Ovary (tissue), 10 donors: Measurements from ENCODE around the gene HILPDA. TPM values are rescaled to one million over a fixed set of nuclear protein-coding genes. Genes with fewer than 3 reads are reported as not detected.

ENCODE experiments used
- DNase-seq, 5 donors: peaks; one replicate each; pipeline ENCODE4 v3.0.0-alpha.2; 2019 to 2020
- H3K27ac ChIP-seq, 2 donors: fragments of 200-600 bp; one replicate each; pipeline versions ENCODE4 v1.5.1 to v1.8.0; 2019 to 2022
- H3K27me3 ChIP-seq: fragments of 200-600 bp; one replicate; pipeline ENCODE4 v1.8.0; 2022
- H3K36me3 ChIP-seq: fragments of 200-600 bp; sonication (generic); one replicate; pipeline ENCODE4 v1.5.1; 2019
- H3K4me1 ChIP-seq: one replicate; pipeline ENCODE4 v1.8.1; 2013; ENCODE audit warnings: mild to moderate bottlenecking, moderate library complexity; ENCODE audit not compliant: insufficient read depth
- H3K4me3 ChIP-seq: fragments of 200-600 bp; sonication (generic); one replicate; pipeline ENCODE4 v1.5.1; 2017
- H3K9me3 ChIP-seq, 2 donors: fragments of 200-600 bp in 1 of 2; sonication (generic) in 1 of 2; one replicate each; pipeline versions ENCODE4 v1.5.1 to v1.8.1; 2013 to 2019; ENCODE audit warnings: mild to moderate bottlenecking in 1 of 2, moderate library complexity in 1 of 2
- EP300 ChIP-seq: sonication (generic); formaldehyde crosslinking; IDR thresholded peaks from one replicate; pipeline ENCODE4 v1.6.1; 2017; ENCODE audit warnings: antibody characterized with exemption
- POLR2A ChIP-seq: fragments of 450-650 bp; IDR thresholded peaks from one replicate; pipeline ENCODE4 v1.6.1; 2017; ENCODE audit warnings: antibody characterized with exemption, mild to moderate bottlenecking, moderate library complexity
- WGBS, 3 donors: extraction: QIAGEN DNeasy Blood & Tissue Kit in 1 of 3; methylation state at CpG; one replicate each; pipeline versions ENCODE4 v1.1.5 to v1.1.7; 2013 to 2017; 5-methylcytosine and 5-hydroxymethylcytosine counted together
- intact Hi-C, 4 donors: fragments of 100-400 bp; cut with DNase I; formaldehyde crosslinking; loops; one replicate each; pipeline versions ENCODE4 v1.11.0 to v1.15.1; 2022 to 2023
- long read RNA-seq, 3 donors: library from polyadenylated mRNA in 2 of 3; unstranded in 2 of 3; transcript quantifications; one replicate each; pipeline ENCODE4 v2.0.0 and lab custom pipeline, GENCODE V29; 2021 to 2026
- polyA plus RNA-seq, 2 donors: library from polyadenylated mRNA; stranded (reverse); fragments of 200-250 nt in 1 of 2; fragments of 350-450 nt in 1 of 2; fragmentation: Illumina TruSeq in 1 of 2; extraction: RNeasy Lipid Tissue Mini Kit (QIAGEN cat#74804) in 1 of 2; gene quantifications; one replicate each; pipeline ENCODE4 v1.2.3, GENCODE V29; 2013 to 2014
- total RNA-seq, 7 donors: library from RNA; depleted of rRNA in 2 of 7; stranded (reverse); fragments of >200 nt in 2 of 7; fragmentation: NEBNext Ultra II Directional in 3 of 7; extraction: Animal tissue kit (Norgen Biotek cat#: 25700) in 3 of 7; gene quantifications; one replicate each; pipeline versions ENCODE4 v1.1.0 to v1.2.4, GENCODE V29; 2016 to 2023
- TF ChIP-seq, protein P1 (sequence below), 3 donors: fragments of 450-650 bp in 2 of 3; fragments of 200-600 bp in 1 of 3; IDR thresholded peaks; one replicate each; pipeline versions ENCODE4 v1.5.1 to v1.8.0; 2016 to 2022; ENCODE audit warnings: antibody characterized with exemption in 3 of 3, mild to moderate bottlenecking in 1 of 3
- donor health status: DM: no; HTN: no; CAD: no; lungs with moderate emphysema.
- donor health status: DM: no; HTN: no; CAD: no.
- donor health status: Bipolar disorder and iron deficiency.
- donor health status: DM: yes; HTN: yes; CAD: no.
- donor health status: DM: no; HTN: no; CAD: no.
- donor health status: DM: yes; HTN: yes; CAD: no.

Gene HILPDA, protein sequence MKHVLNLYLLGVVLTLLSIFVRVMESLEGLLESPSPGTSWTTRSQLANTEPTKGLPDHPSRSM
- total RNA-seq: 10 to 100 TPM; 10.2 to 69.7 (median 32.9) TPM
- polyA plus RNA-seq: 10 to 100 TPM; 18.7 to 39.0 TPM
- long read RNA-seq, donor 1, transcript HILPDA-201 (2 exons, 1,349 nt): major isoform, 77 of 87 reads
- long read RNA-seq, donor 1, partial matches to known transcripts: 0 of 87 reads
- long read RNA-seq, donor 1, other reads (novel, unspliced or antisense): 2 of 87 reads
- long read RNA-seq, donor 2, transcript HILPDA-201 (2 exons, 1,349 nt): major isoform, 9 of 11 reads
- long read RNA-seq, donor 2, partial matches to known transcripts: 0 of 11 reads
- long read RNA-seq, donor 2, other reads (novel, unspliced or antisense): 0 of 11 reads
- long read RNA-seq, donor 3, transcript HILPDA-202 (2 exons, 785 nt): minor isoform, 12 of 63 reads
- long read RNA-seq, donor 3, transcript HILPDA-201 (2 exons, 1,349 nt): major isoform, 49 of 63 reads
- long read RNA-seq, donor 3, partial matches to known transcripts: 0 of 63 reads
- long read RNA-seq, donor 3, other reads (novel, unspliced or antisense): 2 of 63 reads

DNA sequence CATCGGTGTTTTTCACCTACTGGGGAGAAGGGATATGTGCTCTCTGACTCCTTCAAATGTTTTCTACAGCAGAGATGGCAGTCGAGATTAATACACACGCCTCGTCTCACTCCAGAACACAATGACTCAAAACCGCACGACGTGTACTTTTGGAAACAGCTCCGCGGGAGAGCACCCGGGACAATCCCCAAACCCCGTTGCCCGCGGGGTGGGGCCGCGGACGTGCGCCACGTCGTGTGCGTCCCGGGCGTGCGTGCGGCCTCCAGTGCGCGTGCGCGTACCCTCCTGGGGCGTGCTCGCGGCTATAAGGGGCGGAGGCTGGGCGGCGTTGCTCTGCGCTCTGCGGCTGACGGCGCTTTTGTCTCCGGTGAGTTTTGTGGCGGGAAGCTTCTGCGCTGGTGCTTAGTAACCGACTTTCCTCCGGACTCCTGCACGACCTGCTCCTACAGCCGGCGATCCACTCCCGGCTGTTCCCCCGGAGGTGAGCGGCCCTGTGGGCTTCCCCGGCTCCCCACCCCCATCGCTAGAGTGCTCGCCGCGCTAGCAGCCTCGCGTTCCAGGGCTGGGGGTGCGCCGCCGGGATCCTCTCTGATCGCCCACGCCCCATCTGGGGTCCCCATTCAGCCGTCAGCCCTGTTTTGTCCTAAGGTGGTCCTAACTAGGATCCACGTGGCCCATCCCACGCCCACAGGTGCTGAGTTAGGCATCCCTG is at the start of gene HILPDA:
TSS of gene HILPDA (plus strand) at position 336 of the 712 bp plus-strand sequence. CDS start 1,391 bp downstream, outside the sequence.
- H3K27me3 ChIP-seq: no peaks in the 10 kb centered on the region
- no peaks in the 10 kb centered on the region for H3K36me3 ChIP-seq
- no peaks in the 10 kb centered on the region for H3K9me3 ChIP-seq
- H3K4me1 ChIP-seq: peaks cover 15% of the 10 kb centered on the region
- peak within 1 kb of the TSS; percentile 81 for H3K4me3 ChIP-seq
- peak; percentile 92 to 96 (median 92) for DNase-seq
- intact Hi-C loops: loop anchor here in 2 of 4 donors (2.0 to 10.0 kb wide), 2 partner anchors 29 to 51 kb away; partner anchors contain the start of gene IMPDH1 (in 1 of the 2)
- H3K27ac ChIP-seq: peak within 1 kb of the TSS; percentile 90 to 94
- 0% methylated on average over 30 to 64 of the region's 64 CpGs for WGBS, 3 donors
- TF ChIP-seq, protein P1, sequence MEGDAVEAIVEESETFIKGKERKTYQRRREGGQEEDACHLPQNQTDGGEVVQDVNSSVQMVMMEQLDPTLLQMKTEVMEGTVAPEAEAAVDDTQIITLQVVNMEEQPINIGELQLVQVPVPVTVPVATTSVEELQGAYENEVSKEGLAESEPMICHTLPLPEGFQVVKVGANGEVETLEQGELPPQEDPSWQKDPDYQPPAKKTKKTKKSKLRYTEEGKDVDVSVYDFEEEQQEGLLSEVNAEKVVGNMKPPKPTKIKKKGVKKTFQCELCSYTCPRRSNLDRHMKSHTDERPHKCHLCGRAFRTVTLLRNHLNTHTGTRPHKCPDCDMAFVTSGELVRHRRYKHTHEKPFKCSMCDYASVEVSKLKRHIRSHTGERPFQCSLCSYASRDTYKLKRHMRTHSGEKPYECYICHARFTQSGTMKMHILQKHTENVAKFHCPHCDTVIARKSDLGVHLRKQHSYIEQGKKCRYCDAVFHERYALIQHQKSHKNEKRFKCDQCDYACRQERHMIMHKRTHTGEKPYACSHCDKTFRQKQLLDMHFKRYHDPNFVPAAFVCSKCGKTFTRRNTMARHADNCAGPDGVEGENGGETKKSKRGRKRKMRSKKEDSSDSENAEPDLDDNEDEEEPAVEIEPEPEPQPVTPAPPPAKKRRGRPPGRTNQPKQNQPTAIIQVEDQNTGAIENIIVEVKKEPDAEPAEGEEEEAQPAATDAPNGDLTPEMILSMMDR (IDR thresholded peaks at IDR 0.05): no peak
- peak; percentile 63 for TF ChIP-seq EP300
- TF ChIP-seq POLR2A: peak; percentile 67

DNA sequence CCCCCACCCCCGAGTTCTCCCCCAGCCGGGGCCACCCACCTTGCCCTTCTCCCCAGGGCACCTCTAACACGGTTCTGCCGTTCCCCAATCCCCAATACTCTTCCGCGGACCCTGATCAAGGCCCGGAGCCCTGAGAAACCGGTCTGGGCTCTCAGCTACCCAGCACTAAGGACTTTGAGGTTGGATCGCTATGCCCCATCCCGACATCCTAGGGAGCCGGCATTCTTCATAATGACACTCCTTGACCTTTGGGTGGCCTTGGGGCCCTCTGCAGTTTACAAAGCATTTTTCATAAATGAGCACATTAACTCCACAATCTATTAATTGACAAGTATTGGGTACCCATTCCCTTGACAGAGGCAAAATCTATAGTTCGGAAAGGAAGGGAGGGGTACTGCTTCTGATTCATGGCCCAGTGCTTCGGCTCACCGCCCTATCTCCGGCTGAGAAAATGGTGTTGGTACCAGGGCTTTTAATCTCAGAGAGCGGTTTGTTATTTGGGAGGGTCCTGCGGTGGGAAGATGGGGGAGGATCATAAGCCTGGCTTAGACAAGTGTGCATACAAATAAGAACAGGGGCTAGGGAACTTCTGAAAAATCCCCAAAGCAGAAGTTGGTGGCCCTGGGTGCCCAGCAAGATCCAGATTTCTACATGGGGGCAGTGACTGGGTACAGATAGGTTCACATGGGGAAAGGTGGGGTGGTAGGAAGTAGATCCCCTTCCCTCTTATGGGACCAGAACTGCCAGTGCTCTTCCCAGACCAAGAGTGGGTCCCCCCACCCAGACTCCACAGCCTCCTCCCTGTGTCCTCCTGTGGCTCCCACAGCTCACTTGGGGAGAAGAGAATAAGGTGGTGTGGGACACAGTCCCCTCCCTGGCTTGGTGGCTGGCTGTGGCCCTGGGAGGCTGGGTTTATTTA is 49.1 kb upstream of the HILPDA start:
- Histone ChIP-seq H3K27ac (peak overlapping the region; percentile 74 to 93), H3K36me3 (no peaks in the 10 kb centered on the region), H3K4me3 (peak overlapping the region; percentile 56), H3K27me3 (no peaks in the 10 kb centered on the region), H3K9me3 (no peaks in the 10 kb centered on the region), H3K4me1 (peaks cover 8% of the 10 kb centered on the region)
- intact Hi-C loops: loop anchor here in 1 of 4 donors (10.0 kb wide), 1 partner anchor 48 kb away; the partner anchor contains the start of gene HILPDA
- no peak for DNase-seq
- WGBS, 3 donors: 32 to 50% (median 42%) methylated on average over 12 to 17 of the region's 17 CpGs
- no peak for TF ChIP-seq POLR2A
- TF ChIP-seq EP300: no peak
- TF ChIP-seq, protein P1 (IDR thresholded peaks at IDR 0.05): no peak

DNA sequence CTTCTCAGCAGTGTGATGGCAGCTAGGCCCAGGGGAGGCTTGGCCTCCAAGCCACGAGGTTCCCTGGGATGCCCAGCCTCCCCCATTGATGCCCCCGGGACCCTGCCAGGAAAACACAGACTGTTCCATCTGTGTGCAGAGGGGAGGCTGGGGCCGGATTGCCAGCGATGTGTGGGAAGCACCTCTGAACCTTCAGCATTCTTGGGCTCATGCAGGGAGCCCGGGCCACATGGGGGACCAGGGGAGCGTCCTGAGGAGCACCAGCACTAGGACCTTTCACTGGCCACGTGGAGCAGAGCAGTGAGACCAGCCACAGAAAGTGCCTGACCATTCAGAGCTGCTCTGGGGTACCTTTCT is 48.5 kb upstream of the HILPDA start:
- WGBS, 3 donors: 33 to 53% (median 45%) methylated on average over 7 of the region's 7 CpGs
- Histone ChIP-seq H3K4me1 (peaks cover 8% of the 10 kb centered on the region), H3K27ac (peak overlapping the region; percentile 74 to 93), H3K4me3 (no peak overlapping the region), H3K36me3 (no peaks in the 10 kb centered on the region), H3K27me3 (no peaks in the 10 kb centered on the region), H3K9me3 (no peaks in the 10 kb centered on the region)
- DNase-seq: peak in 2 of 5 donors; percentile 48
- intact Hi-C loops: loop anchor here in 1 of 4 donors (10.0 kb wide), 1 partner anchor 48 kb away; the partner anchor contains the start of gene HILPDA
- TF ChIP-seq POLR2A (no peak), EP300 (no peak)
- TF ChIP-seq, protein P1 (IDR thresholded peaks at IDR 0.05): no peak
